GM21529 (cell line): ENCODE results near the gene PNPLA2.

Experiments used
- ATAC-seq: cut with Tn5 transposase; IDR thresholded peaks from one replicate; pipeline ENCODE4 v1.9.1; 2021; ENCODE audit not compliant: unreplicated experiment

Gene PNPLA2

DNA sequence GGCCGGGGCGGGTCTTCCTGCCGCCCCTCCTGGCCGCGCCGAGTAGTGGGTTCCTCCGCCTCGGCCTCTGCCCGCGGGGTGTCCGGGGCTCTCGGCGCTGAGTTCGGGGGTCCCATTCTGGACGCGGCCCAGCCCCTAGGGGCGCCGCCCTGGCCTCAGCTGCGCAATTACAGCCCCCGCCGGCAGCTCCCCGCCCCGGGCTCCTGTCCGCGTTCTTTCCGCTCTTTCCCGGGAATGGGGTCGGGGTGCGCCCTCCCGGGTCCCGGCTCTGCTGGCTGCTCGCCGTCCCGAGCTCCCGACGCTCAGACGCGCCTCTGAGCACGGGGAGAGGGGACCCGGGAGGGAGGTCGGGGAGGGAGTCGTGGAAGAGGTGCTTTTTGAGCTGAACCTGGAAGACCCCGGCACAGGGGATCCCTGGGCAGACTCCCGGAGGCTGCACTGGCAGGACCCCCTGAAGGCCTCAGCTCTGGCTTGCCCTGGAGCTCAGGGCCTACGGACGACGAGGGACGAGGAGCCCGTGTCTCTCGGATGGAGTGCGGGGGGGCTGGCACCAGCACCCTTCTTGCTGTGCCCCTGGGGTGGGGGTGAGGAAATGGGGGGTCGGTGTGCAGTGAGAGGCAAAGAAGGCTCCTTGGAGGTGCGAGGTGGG lies 24.5 kb downstream of the PNPLA2 start:
- ATAC-seq, result no peak

DNA sequence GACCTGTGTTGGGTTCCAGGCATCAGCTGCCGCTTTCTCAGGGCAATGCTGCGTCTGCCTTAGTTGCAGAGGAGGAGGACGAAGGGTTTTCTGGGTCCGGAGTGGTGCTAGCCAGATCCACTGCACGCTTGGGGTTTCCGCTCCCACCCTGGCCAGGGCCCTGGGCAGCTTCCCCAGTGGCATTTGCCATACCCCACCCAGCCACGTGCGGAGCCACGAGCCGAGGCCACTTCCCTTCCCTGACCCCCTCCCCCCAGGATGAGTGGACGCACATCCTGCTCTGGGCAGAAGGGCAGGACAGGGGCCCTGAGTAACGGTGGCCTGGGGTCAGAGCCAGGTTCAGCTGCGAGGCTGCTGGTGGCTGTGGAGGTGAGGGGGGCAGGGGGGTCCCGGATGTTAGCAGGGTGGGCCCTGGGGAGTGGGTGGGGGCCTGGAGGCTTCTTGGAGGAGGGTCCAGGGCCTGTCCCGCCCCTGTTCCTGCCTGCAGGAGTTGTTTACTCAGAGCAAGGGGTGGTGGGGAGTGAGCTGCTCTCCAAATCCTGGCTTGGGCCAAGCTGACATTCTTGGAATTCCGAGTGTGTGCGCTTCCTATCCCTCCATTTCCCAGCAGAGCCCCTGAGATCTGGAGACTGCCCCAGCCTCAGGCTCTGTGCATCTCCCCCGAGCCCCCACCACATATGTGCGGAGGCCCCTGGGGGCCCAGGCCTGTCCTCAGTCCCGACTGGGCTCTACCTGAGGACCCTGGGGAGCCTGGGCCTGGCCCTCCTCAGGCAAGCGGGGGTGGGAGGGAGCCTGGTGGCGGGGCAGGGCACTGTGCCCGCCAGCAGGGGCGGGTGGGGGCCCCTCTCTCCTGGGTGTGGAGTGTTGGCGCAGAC lies 25.3 kb downstream of the PNPLA2 start:
- ATAC-seq, result no peak

DNA sequence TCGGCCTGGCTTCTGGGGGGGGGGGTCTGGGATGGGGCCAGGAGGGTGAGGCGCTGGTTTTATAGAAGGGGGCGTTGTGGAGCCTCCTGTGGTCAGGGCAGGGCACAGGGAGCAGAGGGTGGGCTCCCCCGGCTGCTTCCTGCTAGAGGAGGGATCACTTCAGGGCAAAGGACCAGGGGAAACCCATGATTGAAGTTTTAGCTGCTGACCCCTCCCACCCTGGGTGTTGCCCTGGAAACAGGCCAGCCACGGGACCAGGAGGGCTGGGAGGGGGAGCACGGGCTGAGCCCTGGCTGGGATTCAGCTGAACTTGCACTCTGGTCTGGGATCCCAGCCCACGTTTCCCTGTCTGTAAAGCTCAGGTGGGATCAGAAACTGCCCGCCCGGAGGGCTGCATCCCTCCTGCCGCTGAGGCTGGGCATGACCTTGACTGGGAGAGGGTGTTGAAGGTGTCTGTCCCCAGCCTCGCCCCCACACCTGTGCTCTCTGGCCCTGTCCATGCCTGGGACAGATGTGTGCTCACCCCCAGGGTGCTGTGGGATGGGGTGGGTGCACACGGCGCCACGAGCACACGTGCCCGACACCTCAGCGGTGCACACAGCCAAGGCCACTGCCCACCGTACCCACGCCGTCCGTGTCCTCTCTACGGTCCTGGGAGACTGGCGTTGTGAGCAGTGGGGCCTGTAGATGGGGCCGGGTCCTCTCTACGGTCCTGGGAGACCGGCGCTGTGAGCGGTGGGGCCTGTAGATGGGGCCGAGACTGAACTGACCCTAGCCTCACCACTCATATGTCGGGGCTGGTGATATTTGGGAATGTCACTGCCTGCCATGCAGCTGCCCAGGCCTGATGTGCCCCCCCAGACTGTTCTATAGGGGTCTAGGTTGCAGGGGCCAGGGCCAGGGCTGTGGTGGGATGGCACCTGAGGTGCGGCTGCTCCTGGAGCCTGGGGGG lies 26.3 kb downstream of the PNPLA2 start:
- no peak for ATAC-seq

GRCh38 chr11:845872-846495 lies 27.3 kb downstream of the PNPLA2 start:
- no peak for ATAC-seq

DNA sequence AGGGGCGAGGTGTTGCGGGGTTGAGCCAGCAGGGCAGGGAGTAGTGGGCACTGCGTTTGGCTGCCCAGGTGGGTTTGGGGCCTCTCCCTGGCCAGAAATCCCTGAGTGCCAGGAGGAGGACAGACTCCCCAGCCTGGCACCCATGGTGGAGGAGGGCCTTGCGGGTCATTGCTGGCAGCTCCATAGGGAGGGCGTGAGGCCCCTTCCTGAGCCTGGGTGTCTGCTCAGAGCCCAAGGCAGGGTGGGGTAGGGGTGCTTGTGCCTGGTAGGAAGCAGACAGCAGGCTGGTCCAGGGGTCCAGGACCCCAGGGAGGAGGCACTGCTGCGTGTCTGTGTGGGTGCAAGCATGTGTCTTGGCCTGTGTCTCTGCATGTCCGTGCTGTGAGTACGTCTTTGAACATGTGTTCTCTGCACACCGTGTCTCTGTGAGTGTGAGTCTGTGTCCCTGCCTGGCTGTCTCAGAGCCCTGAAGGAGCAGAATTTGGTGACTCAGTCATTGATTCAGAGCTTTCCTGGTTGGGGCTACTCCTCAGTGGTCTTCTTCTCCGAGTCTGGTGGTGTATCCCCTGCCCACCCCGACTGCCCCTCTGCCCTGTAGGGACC lies 27.9 kb downstream of the PNPLA2 start:
- no peak for ATAC-seq

DNA sequence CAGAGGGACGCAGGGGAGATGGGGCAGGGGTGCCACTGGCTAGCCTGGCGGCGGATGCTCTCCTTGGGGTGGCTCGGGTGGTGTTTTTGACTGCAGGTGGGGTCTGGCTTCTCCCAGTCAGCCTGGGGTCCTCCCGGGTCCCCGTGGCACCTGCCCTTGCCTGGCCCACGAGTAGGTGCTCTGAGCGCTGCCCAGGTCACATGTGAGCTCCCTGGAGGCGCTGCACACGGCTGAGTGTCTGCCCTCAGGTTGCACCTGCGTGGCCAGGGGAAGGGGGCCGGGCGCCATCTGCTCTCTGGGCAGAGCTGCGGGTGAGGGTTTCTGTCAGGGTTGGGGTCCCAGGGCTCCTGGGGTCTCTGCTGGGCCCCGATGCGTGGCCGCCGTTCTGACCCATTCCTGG lies 29.2 kb downstream of the PNPLA2 start:
- no peak for ATAC-seq

DNA sequence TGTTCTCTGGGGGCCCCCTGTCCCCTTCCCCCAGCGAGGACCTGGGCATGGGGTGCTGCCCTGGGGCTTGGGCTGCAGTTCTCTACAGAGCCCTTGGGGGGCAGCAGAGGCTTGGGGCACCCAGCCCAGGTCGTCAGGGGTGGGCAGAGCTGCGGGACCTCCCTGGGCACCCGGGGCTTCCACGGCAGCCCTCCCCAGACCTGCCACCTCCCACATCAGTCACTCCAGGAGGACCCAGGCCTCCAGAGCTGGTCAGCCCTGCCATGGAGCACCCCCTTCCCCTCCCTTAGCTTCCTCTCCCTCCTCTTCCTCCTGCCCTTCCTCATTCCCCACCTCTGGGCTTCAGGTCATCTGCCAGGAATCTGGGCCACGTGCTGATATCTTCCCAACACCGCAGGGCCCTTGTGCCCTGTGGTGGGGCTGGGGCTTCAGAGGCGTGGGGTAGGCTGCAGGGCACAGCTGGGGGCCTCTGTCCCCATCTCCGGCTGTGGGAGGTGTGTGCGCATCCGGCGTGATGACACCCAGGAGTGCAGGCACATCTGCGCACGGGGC lies 29.7 kb downstream of the PNPLA2 start:
- peak; percentile 47 for ATAC-seq

DNA sequence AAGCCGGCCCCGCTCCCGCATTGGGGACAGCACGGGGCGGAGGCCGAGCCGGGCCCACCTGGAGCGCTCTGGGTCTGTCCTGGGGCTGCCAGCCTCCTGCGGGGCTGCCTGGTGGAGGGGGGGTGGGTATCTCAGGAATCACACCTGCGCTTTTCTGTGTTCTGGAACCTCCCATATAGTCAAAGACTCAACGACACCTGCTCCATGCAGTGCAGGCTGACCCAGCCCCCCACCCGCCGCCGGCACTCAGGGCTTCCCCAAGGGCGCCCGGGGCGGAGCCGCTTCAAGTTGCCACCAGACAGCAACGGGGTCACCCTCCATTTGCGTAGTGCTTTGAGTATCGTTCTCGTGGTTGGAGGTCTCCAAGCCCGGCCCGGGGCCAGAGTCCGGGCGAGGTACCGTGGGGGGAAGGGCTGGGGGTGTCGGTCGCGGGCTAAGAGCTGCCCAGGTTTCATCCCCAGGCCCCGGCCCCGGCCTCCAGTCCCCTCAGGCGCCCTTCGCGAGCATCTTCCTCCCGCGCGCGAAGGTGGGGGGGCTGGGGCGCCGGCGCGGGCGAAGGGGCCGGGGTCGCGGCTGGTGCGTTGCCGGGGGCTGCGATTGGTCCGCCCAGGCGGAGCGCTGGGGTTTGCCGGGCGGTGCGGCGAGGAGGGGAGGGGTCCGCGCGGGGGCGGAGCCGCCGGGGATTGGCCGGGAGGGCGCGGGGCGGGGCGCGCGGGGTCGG lies 30.6 kb downstream of the PNPLA2 start:
- no peak for ATAC-seq

- ATAC-seq, result no peak
These were observed 31.4 kb downstream of the PNPLA2 start for GRCh38 chr11:849951-850774.

- no peak for ATAC-seq
These were observed 32.4 kb downstream of the PNPLA2 start for GRCh38 chr11:850775-851763.

GRCh38 chr11:852762-853161 lies 34.0 kb downstream of the PNPLA2 start:
- ATAC-seq, result no peak

DNA sequence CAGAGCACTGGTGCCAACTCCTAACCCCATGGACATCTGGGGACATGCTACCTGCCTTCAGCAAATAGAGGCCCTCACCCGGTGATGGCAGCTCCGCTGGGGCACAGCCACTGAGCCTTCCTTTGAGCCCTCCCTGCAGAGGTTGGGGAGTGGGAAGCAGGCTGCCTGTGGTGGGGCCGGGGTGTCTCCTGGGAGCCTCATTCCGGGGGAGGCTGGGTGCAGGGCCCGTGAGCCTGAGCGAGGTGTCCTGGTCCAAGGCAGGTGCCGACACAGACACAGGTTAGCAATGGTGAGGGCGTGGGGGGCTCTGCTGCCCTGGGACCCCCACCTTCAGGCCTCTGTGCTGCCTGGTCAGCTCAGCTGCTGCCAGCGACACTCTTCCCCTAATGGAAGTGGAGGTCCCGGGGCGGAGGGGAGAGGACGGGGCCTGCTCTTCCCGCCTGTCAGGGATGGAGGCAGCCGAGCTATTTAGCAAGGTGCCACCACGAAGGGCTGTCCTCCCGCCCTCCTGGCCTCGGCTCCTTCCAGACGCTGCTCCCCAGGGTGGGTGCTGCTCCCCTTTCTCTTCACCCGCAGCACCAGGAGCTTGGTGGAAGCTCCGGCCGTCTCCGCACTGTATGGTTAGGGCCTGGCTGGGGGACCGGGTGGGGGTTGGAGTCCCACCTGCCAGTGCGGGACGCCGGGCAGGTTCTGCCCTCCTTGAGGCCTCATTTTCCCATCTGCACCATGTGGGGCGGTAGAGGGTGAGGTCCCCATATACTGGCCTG lies 35.2 kb downstream of the PNPLA2 start:
- ATAC-seq, result no peak

GRCh38 chr11:854601-855329 lies 36.1 kb downstream of the PNPLA2 start:
- no peak for ATAC-seq

DNA sequence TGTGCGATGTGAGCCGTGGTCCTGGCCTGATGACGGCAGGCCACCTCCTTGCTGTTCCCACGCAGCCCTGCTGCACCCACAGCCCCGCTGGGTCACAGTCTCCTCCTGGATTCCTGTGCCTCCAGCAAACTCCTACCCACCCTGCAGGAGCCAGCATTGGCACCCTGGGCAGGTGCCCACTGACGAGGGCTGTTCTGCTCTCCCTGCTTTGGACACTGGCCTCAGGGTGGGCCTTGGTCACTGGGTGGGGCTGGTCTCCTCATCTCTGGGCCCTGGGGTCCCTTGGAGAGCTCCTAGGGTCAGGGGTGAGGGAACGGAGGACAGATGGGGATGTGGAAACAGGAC lies 36.6 kb downstream of the PNPLA2 start:
- ATAC-seq, result no peak

DNA sequence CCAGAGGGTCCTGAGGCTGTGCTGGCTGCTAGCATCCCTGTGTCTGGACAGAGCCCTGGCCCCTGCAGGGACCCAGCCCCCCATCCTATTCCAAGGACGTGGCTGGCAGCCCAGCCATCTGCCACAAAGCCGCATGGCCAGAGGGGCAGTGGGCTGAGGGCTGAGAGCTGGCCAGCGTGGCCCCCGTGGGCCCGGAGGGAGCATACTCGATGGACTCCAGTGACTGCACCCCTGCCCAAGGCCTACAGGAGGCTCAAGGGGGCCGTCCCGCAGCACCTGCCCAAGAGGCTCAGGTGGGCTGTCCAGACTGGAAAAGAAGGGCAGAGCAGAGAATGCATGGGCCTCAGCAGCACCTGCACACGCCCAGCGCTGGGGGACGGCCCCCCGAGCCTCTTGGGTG lies 37.1 kb downstream of the PNPLA2 start:
- ATAC-seq, result no peak

DNA sequence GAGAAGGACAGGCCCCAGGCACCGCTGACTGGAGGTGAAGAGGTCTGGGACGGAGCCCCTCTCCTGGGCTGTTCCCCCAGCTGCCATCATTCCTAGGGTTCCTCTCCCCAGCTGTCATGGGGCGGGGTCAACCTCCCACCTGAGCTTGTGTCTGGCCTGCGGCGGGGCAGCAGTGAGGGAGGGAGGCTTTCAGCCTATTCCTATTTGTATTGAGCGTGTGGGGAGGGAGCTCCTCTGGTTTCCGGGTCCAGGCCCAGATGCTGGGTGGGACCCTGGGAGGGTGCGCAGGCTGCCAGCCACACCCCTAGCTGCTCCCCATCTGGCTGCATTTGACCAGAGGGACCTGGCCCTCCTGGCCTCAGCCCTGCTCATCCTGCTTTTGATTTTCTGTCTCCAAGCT lies 37.7 kb downstream of the PNPLA2 start:
- ATAC-seq, result no peak
